Myometrial cell (primary cell): ENCODE data around the gene DPRX. TPM values are rescaled to one million over a fixed set of nuclear protein-coding genes. Genes with fewer than 3 reads are reported as not detected.

Source experiments
- total RNA-seq: library from RNA; depleted of rRNA; stranded (reverse); fragments of >200 nt; gene quantifications from 2 replicates; pipeline ENCODE4 v1.2.3, GENCODE V29; 2015

DPRX gene, protein sequence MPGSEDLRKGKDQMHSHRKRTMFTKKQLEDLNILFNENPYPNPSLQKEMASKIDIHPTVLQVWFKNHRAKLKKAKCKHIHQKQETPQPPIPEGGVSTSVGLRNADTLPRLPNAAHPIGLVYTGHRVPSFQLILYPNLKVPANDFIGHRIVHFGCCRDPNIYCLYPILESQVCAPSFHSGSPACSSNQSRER
- not detected in 2 replicates for total RNA-seq

DNA sequence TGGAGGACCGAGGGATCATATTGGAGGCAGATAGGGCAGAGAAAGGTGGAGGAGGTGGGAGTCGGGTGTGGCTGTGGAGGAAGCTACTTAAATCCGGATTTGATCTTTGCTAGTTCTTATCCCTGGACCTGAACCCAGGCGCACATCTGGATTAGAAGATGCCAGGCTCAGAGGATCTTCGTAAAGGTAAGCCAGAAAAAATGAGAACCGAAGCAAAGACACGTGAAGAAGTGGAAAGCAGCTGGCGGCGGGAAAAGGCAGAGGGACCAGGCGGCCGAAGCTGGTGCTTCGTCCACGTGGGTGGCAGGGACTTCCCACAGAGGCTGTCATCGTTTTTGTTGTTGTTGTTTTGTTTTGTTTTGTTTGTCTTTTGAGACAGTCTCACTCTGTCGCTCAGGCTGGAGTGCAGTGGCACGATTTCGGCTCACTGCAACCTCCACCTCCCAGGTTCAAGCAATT is at the start of gene DPRX:
Gene DPRX (plus strand): TSS at position 51 of the 459 bp plus-strand sequence. CDS start 108 bp downstream, at position 159.

Other genes with a start within 250 kb of the DPRX start
- gene ZNF765, start 236.8 kb upstream of the DPRX start, total RNA-seq = 2.6 and 3.9 TPM in 2 replicates
- 9.2 and 14.2 TPM in 2 replicates for gene ZNF761, start 200.0 kb upstream of the DPRX start, total RNA-seq
- gene ZNF813, start 164.3 kb upstream of the DPRX start, total RNA-seq = 0.58 and 2.1 TPM in 2 replicates
- gene ZNF331, start 93.9 kb upstream of the DPRX start, total RNA-seq = 5.5 and 8.9 TPM in 2 replicates
- not detected in 2 replicates for gene NLRP12, start 192.3 kb downstream of the DPRX start, total RNA-seq
- gene MYADM, start 235.9 kb downstream of the DPRX start, total RNA-seq = 67.2 and 68.3 TPM in 2 replicates